ENCODE measurements around the gene EYS. TPM values are rescaled to one million over a fixed set of nuclear protein-coding genes. Genes with fewer than 3 reads are reported as not detected.
"Not testable (repeated sequence)": the region's sequence is repeated elsewhere in the genome, so short reads cannot be mapped to it uniquely, and the experiment has no call there.

EYS gene
- polyA plus RNA-seq, 1 experiment, result not detected

DNA sequence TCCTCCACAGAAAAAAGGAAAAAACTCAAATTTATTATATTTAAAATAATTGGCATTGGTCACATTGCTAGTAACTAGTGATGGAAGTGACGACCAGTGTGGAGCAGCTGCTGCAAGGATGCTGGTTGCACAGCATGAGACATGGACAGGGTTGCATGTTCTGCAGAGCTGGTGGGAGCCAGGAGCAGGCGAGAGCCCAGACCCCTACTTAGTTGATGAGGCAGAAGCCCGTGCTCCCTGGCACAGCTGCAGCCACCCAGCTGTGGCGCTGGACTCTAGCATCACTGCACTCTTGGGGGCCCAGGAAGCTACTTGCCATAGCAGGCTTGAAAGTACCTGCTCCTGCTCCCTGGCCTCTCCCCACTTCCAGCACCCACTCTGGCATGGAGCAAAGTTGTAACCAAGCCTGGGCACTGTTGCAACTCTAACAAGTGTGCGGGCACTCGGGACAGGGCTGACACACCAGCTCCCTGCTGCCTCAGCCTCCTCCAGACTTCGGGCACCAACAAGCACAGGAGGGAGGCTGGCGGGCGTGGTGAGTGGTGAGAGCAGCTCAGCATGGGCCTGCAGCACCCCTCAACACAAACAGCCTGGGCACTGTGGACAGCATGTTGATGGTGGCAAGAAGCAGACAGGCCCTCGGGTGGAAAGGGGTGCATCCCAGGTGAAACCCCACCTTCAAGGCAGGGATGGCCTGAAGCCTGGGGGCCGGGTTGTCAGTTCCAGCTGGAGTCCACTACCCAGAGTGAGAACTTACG, 69.6 kb downstream of the EYS start:
- ChIA-PET CTCF (no interaction called here), POLR2A (no interaction called here)
- Histone ChIP-seq H3K36me3 (ENCODE audit: control insufficient read depth, insufficient read depth, low read length) (no peaks in the 10 kb centered on the region), H3K4me3 (ENCODE audit: low read depth, low read length) (no peak overlapping the region), H3K27me3 (ENCODE audit: control insufficient read depth, insufficient read depth, low read length) (no peaks in the 10 kb centered on the region)
- TF ChIP-seq, protein P1, sequence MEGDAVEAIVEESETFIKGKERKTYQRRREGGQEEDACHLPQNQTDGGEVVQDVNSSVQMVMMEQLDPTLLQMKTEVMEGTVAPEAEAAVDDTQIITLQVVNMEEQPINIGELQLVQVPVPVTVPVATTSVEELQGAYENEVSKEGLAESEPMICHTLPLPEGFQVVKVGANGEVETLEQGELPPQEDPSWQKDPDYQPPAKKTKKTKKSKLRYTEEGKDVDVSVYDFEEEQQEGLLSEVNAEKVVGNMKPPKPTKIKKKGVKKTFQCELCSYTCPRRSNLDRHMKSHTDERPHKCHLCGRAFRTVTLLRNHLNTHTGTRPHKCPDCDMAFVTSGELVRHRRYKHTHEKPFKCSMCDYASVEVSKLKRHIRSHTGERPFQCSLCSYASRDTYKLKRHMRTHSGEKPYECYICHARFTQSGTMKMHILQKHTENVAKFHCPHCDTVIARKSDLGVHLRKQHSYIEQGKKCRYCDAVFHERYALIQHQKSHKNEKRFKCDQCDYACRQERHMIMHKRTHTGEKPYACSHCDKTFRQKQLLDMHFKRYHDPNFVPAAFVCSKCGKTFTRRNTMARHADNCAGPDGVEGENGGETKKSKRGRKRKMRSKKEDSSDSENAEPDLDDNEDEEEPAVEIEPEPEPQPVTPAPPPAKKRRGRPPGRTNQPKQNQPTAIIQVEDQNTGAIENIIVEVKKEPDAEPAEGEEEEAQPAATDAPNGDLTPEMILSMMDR (IDR thresholded peaks at IDR 0.05; ENCODE audit: insufficient read depth, low read depth, low read length), result no peak
- DNase-seq (ENCODE audit: low read depth), result no peak

DNA sequence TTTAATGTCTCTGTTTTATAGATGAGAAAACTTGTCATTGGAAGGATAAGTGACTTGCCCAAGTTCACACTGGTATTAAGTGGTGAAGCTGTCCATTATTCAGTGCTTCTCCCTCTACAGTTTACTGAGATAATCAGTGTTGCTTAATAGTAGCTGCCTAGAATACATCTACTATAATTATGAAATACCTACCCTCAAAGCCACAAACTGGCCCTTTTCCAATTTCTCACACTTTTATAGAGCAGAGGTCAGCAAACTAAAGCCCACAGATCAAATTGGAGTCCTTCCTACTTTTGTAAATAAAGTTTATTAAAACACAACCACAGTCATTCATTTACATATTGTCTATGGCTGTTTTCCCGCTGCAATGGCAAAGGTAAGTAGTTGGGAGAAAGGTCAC, 73.5 kb downstream of the EYS start:
- POLR2A ChIA-PET, result no interaction called here
- no peaks in the 10 kb centered on the region for H3K27me3 ChIP-seq (ENCODE audit: control insufficient read depth, insufficient read depth, low read length)
- CTCF ChIA-PET, result no interaction called here

DNA sequence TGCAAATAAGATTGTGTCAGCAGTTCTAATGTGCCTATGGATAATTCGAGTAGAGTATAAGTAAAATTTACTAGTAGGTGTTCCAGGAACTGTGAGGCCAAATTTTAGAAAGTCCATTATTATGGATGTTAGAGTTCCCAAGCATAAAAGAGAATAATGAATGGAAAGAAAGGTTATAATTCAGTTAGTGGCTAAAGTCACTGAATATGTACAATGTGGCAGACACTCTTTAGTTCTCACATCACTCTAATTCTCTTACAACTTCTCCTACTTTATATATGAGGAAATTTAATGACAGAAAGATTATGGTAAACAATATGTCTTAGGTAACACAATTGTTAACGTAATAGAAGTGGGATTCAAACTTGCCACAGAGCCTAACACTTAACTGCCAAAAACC, 75.3 kb downstream of the EYS start:
- DNase-seq (ENCODE audit: low read depth), result no peak
- CTCF ChIA-PET, result no interaction called here
- TF ChIP-seq, protein P1 (IDR thresholded peaks at IDR 0.05; ENCODE audit: insufficient read depth, low read depth, low read length), result no peak
- no peak overlapping the region for H3K4me3 ChIP-seq (ENCODE audit: low read depth, low read length)
- H3K27me3 ChIP-seq (ENCODE audit: control insufficient read depth, insufficient read depth, low read length), result no peaks in the 10 kb centered on the region
- H3K36me3 ChIP-seq (ENCODE audit: control insufficient read depth, insufficient read depth, low read length), result no peaks in the 10 kb centered on the region
- POLR2A ChIA-PET, result no interaction called here

More for the DNA sequence above, 73.5 kb downstream of the EYS start:
- Histone ChIP-seq H3K4me3 (ENCODE audit: low read depth, low read length) (no peak overlapping the region), H3K36me3 (ENCODE audit: control insufficient read depth, insufficient read depth, low read length) (no peaks in the 10 kb centered on the region)
- no peak for DNase-seq (ENCODE audit: low read depth)
- TF ChIP-seq, protein P1 (IDR thresholded peaks at IDR 0.05; ENCODE audit: insufficient read depth, low read depth, low read length), result no peak

DNA sequence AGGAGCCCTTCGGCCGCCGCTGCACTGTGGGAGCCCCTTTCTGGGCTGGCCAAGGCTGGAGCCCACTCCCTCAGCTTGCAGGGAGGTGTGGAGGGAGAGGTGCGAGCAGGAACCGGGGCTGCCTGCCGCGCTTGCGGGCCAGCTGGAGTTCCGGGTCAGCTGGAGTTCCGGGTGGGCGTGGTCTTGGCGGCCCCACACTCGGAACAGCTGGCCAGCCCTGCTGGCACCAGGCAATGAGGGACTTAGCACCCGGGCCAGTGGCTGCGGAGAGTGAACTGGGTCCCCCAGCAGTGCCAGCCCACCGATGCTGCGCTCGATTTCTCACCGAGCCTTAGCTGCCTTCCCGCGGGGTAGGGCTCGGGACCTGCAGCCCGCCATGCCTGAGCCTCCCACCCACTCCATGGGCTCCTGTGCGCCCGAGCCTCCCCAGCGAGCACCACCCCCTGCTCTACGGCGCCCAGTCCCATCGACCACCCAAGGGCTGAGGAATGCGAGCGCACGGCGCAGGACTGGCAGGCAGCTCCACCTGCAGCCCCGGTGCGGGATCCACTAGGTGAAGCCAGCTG, 79.5 kb downstream of the EYS start:
- H3K36me3 ChIP-seq (ENCODE audit: control insufficient read depth, insufficient read depth, low read length); DNase-seq (ENCODE audit: low read depth); CTCF ChIA-PET; H3K4me3 ChIP-seq (ENCODE audit: low read depth, low read length); H3K27me3 ChIP-seq (ENCODE audit: control insufficient read depth, insufficient read depth, low read length); POLR2A ChIA-PET: not testable (repeated sequence)

DNA sequence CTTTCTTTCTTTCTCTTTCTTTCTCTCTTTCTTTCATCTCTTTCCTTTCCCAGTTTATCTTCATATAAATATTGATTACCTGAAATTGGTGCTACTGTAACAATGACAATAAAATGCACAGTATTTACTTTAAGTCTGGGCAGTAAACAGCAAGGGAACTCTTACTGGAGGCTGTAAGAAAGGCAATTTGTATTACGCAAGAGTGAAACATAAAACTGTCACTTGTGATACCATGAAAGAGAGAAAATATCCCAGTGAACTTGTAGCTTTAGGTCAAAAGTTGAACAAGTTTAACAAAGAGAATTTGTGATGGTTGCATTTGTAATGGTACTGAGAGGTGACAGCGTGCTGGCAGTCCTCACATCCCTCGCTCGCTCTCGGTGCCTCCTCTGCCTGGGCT, 80.0 kb downstream of the EYS start:
- DNase-seq (ENCODE audit: low read depth), result no peak
- no peak overlapping the region for H3K4me3 ChIP-seq (ENCODE audit: low read depth, low read length)
- POLR2A ChIA-PET, result no interaction called here
- CTCF ChIA-PET, result no interaction called here
- H3K27me3 ChIP-seq (ENCODE audit: control insufficient read depth, insufficient read depth, low read length), result no peaks in the 10 kb centered on the region
- TF ChIP-seq, protein P1 (IDR thresholded peaks at IDR 0.05; ENCODE audit: insufficient read depth, low read depth, low read length), result no peak
- H3K36me3 ChIP-seq (ENCODE audit: control insufficient read depth, insufficient read depth, low read length), result no peaks in the 10 kb centered on the region

DNA sequence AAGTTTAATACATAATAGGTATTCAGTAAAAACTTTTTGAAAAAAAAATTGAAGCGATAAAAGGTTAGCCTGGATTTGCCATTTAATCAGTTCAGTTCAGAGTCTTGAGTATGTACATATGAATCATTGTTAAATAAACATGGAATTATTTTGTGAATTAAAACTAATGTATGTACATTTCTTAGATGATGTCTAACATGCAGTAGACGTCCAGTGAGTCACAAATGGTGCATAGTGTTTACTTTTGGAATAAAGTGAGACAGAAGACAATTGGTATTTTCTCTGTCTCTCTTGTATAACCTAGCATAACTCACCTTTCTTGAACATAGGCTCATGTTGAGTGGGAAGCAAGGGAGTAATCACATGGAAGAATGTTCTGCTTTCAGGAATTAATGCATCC, 83.5 kb downstream of the EYS start:
- TF ChIP-seq, protein P1 (IDR thresholded peaks at IDR 0.05; ENCODE audit: insufficient read depth, low read depth, low read length), result no peak
- no peak for DNase-seq (ENCODE audit: low read depth)
- ChIA-PET POLR2A (no interaction called here), CTCF (no interaction called here)
- H3K4me3 ChIP-seq (ENCODE audit: low read depth, low read length), result no peak overlapping the region
- H3K36me3 ChIP-seq (ENCODE audit: control insufficient read depth, insufficient read depth, low read length), result no peaks in the 10 kb centered on the region
- no peaks in the 10 kb centered on the region for H3K27me3 ChIP-seq (ENCODE audit: control insufficient read depth, insufficient read depth, low read length)
